Caco-2 (cell line): ENCODE results near the gene SPATC1L. TPM values are rescaled to one million over a fixed set of nuclear protein-coding genes. Genes with fewer than 3 reads are reported as not detected.
A peak's percentile ranks its signal among the peaks of the same experiment; 100 is the strongest.

Source experiments
- BruUV-seq: library from RNA; stranded (reverse); fragments of 400-500 nt; replicated peaks from 2 replicates; lab custom pipeline; 2021; lab: Mats Ljungman, UMichigan
- CTCF ChIA-PET: fragments of 300-600 bp; sonication (Branson Sonifier 250); formaldehyde crosslinking; loops from one replicate; lab custom pipeline; 2022; ENCODE audit warnings: antibody characterized with exemption; lab: Charles Lee
- POLR2A ChIA-PET: fragments of 300-600 bp; sonication (Branson Sonifier 250); formaldehyde crosslinking; loops from one replicate; lab custom pipeline; 2022; ENCODE audit warnings: antibody characterized with exemption; lab: Charles Lee
- DNase-seq, 2 experiments: peaks; one replicate each; pipeline versions ENCODE4 v3.0.0 to v3.0.0-alpha.2; 2020 to 2022
- H3K27me3 ChIP-seq: replicated peaks from 2 replicates; pipeline ENCODE4 v1.6.0; 2011; ENCODE audit warnings: low read length; ENCODE audit not compliant: control insufficient read depth, insufficient read depth
- H3K36me3 ChIP-seq: 2 replicates; pipeline ENCODE4 v1.5.1; 2011; ENCODE audit warnings: low read length; ENCODE audit not compliant: control insufficient read depth, insufficient read depth
- H3K4me1 ChIP-seq: fragments of 250-450 bp; sonication (Bioruptor Pico); 2 replicates; pipeline ENCODE4 v1.5.1; 2020; ENCODE audit warnings: mild to moderate bottlenecking
- H3K4me3 ChIP-seq: 2 replicates; pipeline ENCODE4 v1.5.1; 2011; ENCODE audit warnings: low read depth, mild to moderate bottlenecking, control low read depth, low read length
- H3K9me3 ChIP-seq: fragments of 250-450 bp; sonication (Bioruptor Pico); 2 replicates; pipeline ENCODE4 v1.5.1; 2020; ENCODE audit warnings: mild to moderate bottlenecking, moderate library complexity
- H3K27ac Mint-ChIP-seq: one replicate; pipeline ENCODE4 v1.8.0; 2022; ENCODE audit warnings: mixed read lengths; ENCODE audit not compliant: unreplicated experiment
- H3K27me3 Mint-ChIP-seq: one replicate; pipeline ENCODE4 v1.8.0; 2022; ENCODE audit warnings: mixed read lengths; ENCODE audit not compliant: insufficient read depth, unreplicated experiment
- H3K36me3 Mint-ChIP-seq: one replicate; pipeline ENCODE4 v1.8.0; 2022; ENCODE audit warnings: mild to moderate bottlenecking, mixed read lengths; ENCODE audit not compliant: insufficient read depth, unreplicated experiment
- H3K4me1 Mint-ChIP-seq: one replicate; pipeline ENCODE4 v1.8.0; 2022; ENCODE audit warnings: low read depth, mixed read lengths; ENCODE audit not compliant: unreplicated experiment
- H3K4me3 Mint-ChIP-seq: one replicate; pipeline ENCODE4 v1.8.0; 2022; ENCODE audit warnings: mild to moderate bottlenecking, moderate library complexity, mixed read lengths; ENCODE audit not compliant: unreplicated experiment
- H3K9me3 Mint-ChIP-seq: one replicate; pipeline ENCODE4 v1.8.0; 2022; ENCODE audit warnings: mixed read lengths; ENCODE audit not compliant: unreplicated experiment
- intact Hi-C: fragments of 100-400 bp; cut with micrococcal nuclease; formaldehyde crosslinking; loops from one replicate; pipeline ENCODE4 v1.10.0; 2022; ENCODE audit not compliant: unreplicated experiment
- total RNA-seq: library from RNA; stranded (reverse); gene quantifications from 2 replicates; pipeline ENCODE4 v1.2.3, GENCODE V29; 2022
- TF ChIP-seq, protein P1 (sequence below), 2 experiments: fragments of 200-600 bp in 1 of 2; IDR thresholded peaks; 1 replicate in 1 of 2; 2 replicates in 1 of 2; pipeline versions ENCODE4 v1.5.1 to v1.8.0; 2011 to 2022; ENCODE audit warnings: antibody characterized with exemption in 1 of 2, control low read depth in 1 of 2, inconsistent platforms in 1 of 2, low read depth in 1 of 2, low read length in 1 of 2, mild to moderate bottlenecking in 1 of 2, moderate library complexity in 1 of 2; ENCODE audit not compliant: insufficient read depth in 1 of 2, severe bottlenecking in 1 of 2, unreplicated experiment in 1 of 2

The SPATC1L gene
- total RNA-seq, 1 experiment from 2014 or later, result 3.1 TPM

DNA sequence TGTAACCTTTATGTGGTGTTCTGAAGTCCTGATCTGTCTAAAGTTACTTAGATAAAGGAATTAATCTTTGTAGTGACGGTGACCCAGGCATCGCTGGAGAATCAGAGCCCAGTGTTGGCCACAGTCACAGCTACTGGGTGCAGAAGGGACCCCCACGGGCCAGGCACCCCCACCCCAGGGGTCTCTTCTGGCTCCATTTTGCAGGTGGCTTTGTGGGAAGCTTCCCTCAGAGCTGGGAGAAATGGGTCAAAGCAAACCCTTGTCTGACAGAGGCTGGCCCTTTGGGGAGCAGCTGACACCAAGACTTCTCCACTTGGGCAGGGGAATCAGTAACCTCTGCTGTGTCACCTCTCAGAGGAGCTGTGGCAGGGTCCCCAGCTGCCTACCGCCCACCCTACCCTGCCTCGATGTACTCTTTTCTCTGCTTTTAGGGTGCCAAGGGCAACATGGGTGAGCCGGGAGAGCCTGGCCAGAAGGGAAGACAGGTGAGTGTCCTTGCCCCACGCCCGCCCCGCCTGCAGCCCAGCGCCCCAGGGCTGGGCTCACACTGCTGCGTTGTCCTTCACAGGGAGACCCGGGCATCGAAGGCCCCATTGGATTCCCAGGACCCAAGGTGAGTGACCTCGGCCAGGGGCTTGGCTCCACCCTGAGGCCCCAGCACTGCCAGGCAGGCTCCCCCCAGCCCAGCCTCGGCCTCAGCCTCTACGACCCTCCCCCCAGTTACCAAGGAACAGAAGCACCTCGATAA is 68.6 kb downstream of the SPATC1L start:
- intact Hi-C loops, result no loop called here
- ChIA-PET POLR2A (no interaction called here), CTCF (no interaction called here)
- TF ChIP-seq, protein P1, sequence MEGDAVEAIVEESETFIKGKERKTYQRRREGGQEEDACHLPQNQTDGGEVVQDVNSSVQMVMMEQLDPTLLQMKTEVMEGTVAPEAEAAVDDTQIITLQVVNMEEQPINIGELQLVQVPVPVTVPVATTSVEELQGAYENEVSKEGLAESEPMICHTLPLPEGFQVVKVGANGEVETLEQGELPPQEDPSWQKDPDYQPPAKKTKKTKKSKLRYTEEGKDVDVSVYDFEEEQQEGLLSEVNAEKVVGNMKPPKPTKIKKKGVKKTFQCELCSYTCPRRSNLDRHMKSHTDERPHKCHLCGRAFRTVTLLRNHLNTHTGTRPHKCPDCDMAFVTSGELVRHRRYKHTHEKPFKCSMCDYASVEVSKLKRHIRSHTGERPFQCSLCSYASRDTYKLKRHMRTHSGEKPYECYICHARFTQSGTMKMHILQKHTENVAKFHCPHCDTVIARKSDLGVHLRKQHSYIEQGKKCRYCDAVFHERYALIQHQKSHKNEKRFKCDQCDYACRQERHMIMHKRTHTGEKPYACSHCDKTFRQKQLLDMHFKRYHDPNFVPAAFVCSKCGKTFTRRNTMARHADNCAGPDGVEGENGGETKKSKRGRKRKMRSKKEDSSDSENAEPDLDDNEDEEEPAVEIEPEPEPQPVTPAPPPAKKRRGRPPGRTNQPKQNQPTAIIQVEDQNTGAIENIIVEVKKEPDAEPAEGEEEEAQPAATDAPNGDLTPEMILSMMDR (IDR thresholded peaks at IDR 0.05; ENCODE audit: insufficient read depth in 1 of 2, low read depth in 1 of 2, low read length in 1 of 2, severe bottlenecking in 1 of 2, unreplicated experiment in 1 of 2), result no peak
- Mint-ChIP-seq H3K27me3 (no peaks in the 10 kb centered on the region), H3K27ac (no peak overlapping the region), H3K4me3 (no peak overlapping the region), H3K4me1 (no peaks in the 10 kb centered on the region), H3K36me3 (no peaks in the 10 kb centered on the region), H3K9me3 (no peaks in the 10 kb centered on the region)
- Histone ChIP-seq H3K36me3 (no peaks in the 10 kb centered on the region), H3K4me3 (no peak overlapping the region), H3K4me1 (no peaks in the 10 kb centered on the region), H3K9me3 (no peaks in the 10 kb centered on the region), H3K27me3 (no peaks in the 10 kb centered on the region)
- peak in 1 of 2 experiments; percentile 24 for DNase-seq
- no TSS peak for BruUV-seq

DNA sequence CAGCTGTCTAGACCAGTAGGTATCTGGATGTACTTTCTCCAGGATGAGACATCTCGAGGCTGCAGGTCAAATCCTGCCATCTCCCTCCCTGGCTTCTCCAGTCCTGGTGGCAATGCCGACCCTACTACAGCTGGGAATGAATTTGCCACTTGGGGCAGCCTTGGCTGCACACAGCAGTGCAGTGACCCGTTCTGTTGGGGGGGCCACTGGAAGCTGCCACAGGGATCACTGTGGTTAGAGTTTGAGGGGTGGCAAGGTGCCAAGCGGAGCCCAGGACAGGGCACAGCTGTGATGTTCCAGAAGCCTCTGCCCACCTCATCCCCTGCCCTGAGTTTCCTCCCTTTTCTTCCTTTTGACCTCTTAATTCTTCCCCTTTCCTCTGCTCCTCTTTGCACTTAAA is 69.3 kb downstream of the SPATC1L start:
- Histone ChIP-seq H3K4me1 (no peaks in the 10 kb centered on the region), H3K27me3 (no peaks in the 10 kb centered on the region), H3K9me3 (no peaks in the 10 kb centered on the region), H3K36me3 (no peaks in the 10 kb centered on the region), H3K4me3 (no peak overlapping the region)
- ChIA-PET CTCF (no interaction called here), POLR2A (interaction anchor here (0.7 kb wide), 1 partner anchor 28 kb away, joined by 4 read pairs; no protein-coding TSS in a partner anchor)
- no peaks in the 10 kb centered on the region for H3K9me3 Mint-ChIP-seq
- H3K27ac Mint-ChIP-seq, result no peak overlapping the region
- no peak for DNase-seq
- no TSS peak for BruUV-seq
- TF ChIP-seq, protein P1 (IDR thresholded peaks at IDR 0.05; ENCODE audit: insufficient read depth in 1 of 2, low read depth in 1 of 2, low read length in 1 of 2, severe bottlenecking in 1 of 2, unreplicated experiment in 1 of 2), result no peak
- no peak overlapping the region for H3K4me3 Mint-ChIP-seq
- H3K36me3 Mint-ChIP-seq, result no peaks in the 10 kb centered on the region
- intact Hi-C loops, result no loop called here
- H3K4me1 Mint-ChIP-seq, result no peaks in the 10 kb centered on the region
- no peaks in the 10 kb centered on the region for H3K27me3 Mint-ChIP-seq

DNA sequence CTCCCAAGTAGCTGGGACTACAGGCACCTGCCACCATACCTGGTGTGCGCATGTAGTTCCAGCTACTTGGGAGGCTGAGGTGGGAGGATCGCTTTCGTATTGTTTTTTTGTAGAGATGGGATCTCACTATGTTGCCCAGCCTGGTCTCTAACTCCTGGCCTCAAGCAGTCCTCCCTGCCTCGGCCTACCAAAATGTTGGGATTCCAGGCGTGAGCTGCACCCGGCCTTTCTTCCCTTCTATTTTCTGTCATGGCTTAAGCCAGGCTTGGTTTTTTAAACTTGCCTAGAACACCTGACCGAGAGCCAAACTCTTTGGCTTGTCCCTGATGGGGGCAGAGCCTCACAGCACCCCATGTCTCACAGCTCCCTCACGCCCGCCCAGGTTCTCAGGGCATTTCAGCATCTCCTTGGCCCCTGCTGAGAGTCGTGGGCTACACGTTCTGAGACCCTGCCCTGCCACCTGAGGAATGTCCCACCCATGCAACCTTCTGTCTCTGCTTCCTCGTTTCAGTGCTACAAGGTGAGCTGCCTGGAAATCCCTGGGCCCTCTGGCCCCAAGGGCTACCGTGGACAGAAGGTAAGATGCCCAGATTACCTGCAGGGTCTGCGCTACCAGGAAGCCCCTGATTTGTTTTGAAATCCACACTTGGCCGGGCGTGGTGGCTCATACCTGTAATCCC is 70.6 kb downstream of the SPATC1L start:
- H3K36me3 Mint-ChIP-seq, result no peaks in the 10 kb centered on the region
- TF ChIP-seq, protein P1 (IDR thresholded peaks at IDR 0.05; ENCODE audit: insufficient read depth in 1 of 2, low read depth in 1 of 2, low read length in 1 of 2, severe bottlenecking in 1 of 2, unreplicated experiment in 1 of 2), result no peak
- H3K4me1 Mint-ChIP-seq, result no peaks in the 10 kb centered on the region
- H3K9me3 Mint-ChIP-seq, result peaks cover 1% of the 10 kb centered on the region
- no TSS peak for BruUV-seq
- H3K9me3 ChIP-seq, result no peaks in the 10 kb centered on the region
- intact Hi-C loops, result no loop called here
- H3K27ac Mint-ChIP-seq, result no peak overlapping the region
- H3K4me3 ChIP-seq, result no peak overlapping the region
- H3K36me3 ChIP-seq, result no peaks in the 10 kb centered on the region
- H3K4me3 Mint-ChIP-seq, result no peak overlapping the region
- no peak for DNase-seq
- H3K4me1 ChIP-seq, result no peaks in the 10 kb centered on the region
- ChIA-PET POLR2A (no interaction called here), CTCF (no interaction called here)
- H3K27me3 Mint-ChIP-seq, result no peaks in the 10 kb centered on the region
- H3K27me3 ChIP-seq, result no peaks in the 10 kb centered on the region
